Caco-2 (cell line): Measurements from ENCODE around the gene ROBO1. TPM values are rescaled to one million over a fixed set of nuclear protein-coding genes. Genes with fewer than 3 reads are reported as not detected.

Experiments
- BruUV-seq: library from RNA; stranded (reverse); fragments of 400-500 nt; replicated peaks from 2 replicates; lab custom pipeline; 2021; lab: Mats Ljungman, UMichigan
- CTCF ChIA-PET: fragments of 300-600 bp; sonication (Branson Sonifier 250); formaldehyde crosslinking; loops from one replicate; lab custom pipeline; 2022; ENCODE audit warnings: antibody characterized with exemption; lab: Charles Lee
- POLR2A ChIA-PET: fragments of 300-600 bp; sonication (Branson Sonifier 250); formaldehyde crosslinking; loops from one replicate; lab custom pipeline; 2022; ENCODE audit warnings: antibody characterized with exemption; lab: Charles Lee
- DNase-seq, 2 experiments: peaks; one replicate each; pipeline versions ENCODE4 v3.0.0 to v3.0.0-alpha.2; 2020 to 2022
- H3K27me3 ChIP-seq: replicated peaks from 2 replicates; pipeline ENCODE4 v1.6.0; 2011; ENCODE audit warnings: low read length; ENCODE audit not compliant: control insufficient read depth, insufficient read depth
- H3K36me3 ChIP-seq: 2 replicates; pipeline ENCODE4 v1.5.1; 2011; ENCODE audit warnings: low read length; ENCODE audit not compliant: control insufficient read depth, insufficient read depth
- H3K4me1 ChIP-seq: fragments of 250-450 bp; sonication (Bioruptor Pico); 2 replicates; pipeline ENCODE4 v1.5.1; 2020; ENCODE audit warnings: mild to moderate bottlenecking
- H3K4me3 ChIP-seq: 2 replicates; pipeline ENCODE4 v1.5.1; 2011; ENCODE audit warnings: low read depth, mild to moderate bottlenecking, control low read depth, low read length
- H3K9me3 ChIP-seq: fragments of 250-450 bp; sonication (Bioruptor Pico); 2 replicates; pipeline ENCODE4 v1.5.1; 2020; ENCODE audit warnings: mild to moderate bottlenecking, moderate library complexity
- H3K27ac Mint-ChIP-seq: one replicate; pipeline ENCODE4 v1.8.0; 2022; ENCODE audit warnings: mixed read lengths; ENCODE audit not compliant: unreplicated experiment
- H3K27me3 Mint-ChIP-seq: one replicate; pipeline ENCODE4 v1.8.0; 2022; ENCODE audit warnings: mixed read lengths; ENCODE audit not compliant: insufficient read depth, unreplicated experiment
- H3K36me3 Mint-ChIP-seq: one replicate; pipeline ENCODE4 v1.8.0; 2022; ENCODE audit warnings: mild to moderate bottlenecking, mixed read lengths; ENCODE audit not compliant: insufficient read depth, unreplicated experiment
- H3K4me1 Mint-ChIP-seq: one replicate; pipeline ENCODE4 v1.8.0; 2022; ENCODE audit warnings: low read depth, mixed read lengths; ENCODE audit not compliant: unreplicated experiment
- H3K4me3 Mint-ChIP-seq: one replicate; pipeline ENCODE4 v1.8.0; 2022; ENCODE audit warnings: mild to moderate bottlenecking, moderate library complexity, mixed read lengths; ENCODE audit not compliant: unreplicated experiment
- H3K9me3 Mint-ChIP-seq: one replicate; pipeline ENCODE4 v1.8.0; 2022; ENCODE audit warnings: mixed read lengths; ENCODE audit not compliant: unreplicated experiment
- intact Hi-C: fragments of 100-400 bp; cut with micrococcal nuclease; formaldehyde crosslinking; loops from one replicate; pipeline ENCODE4 v1.10.0; 2022; ENCODE audit not compliant: unreplicated experiment
- total RNA-seq: library from RNA; stranded (reverse); gene quantifications from 2 replicates; pipeline ENCODE4 v1.2.3, GENCODE V29; 2022
- TF ChIP-seq, protein P1 (sequence below), 2 experiments: fragments of 200-600 bp in 1 of 2; IDR thresholded peaks; 1 replicate in 1 of 2; 2 replicates in 1 of 2; pipeline versions ENCODE4 v1.5.1 to v1.8.0; 2011 to 2022; ENCODE audit warnings: antibody characterized with exemption in 1 of 2, control low read depth in 1 of 2, inconsistent platforms in 1 of 2, low read depth in 1 of 2, low read length in 1 of 2, mild to moderate bottlenecking in 1 of 2, moderate library complexity in 1 of 2; ENCODE audit not compliant: insufficient read depth in 1 of 2, severe bottlenecking in 1 of 2, unreplicated experiment in 1 of 2

The ROBO1 gene
- total RNA-seq, 1 experiment from 2014 or later = 1.8 TPM

DNA sequence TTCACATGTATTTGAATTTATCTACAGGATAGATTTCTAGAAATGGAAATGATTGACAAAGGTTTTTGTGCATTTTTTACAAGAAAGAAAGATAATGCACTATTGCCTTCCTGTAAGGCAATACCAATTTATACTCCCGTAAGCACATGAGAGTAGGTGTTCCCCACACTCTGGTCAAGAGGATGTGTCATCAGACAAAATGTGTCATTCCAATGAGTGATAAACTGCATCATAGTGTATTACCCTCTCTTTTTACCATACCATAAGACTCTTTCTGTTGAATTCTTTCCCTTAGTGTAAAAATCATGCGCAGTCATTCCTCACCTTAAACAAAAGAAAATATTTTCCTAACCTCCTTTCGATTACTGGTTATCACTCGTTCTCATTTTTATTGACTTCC is 251.0 kb downstream of the ROBO1 start:
- CTCF ChIA-PET = no interaction called here
- Histone ChIP-seq H3K36me3 (no peaks in the 10 kb centered on the region), H3K4me1 (no peaks in the 10 kb centered on the region), H3K27me3 (no peaks in the 10 kb centered on the region), H3K4me3 (no peak overlapping the region), H3K9me3 (no peaks in the 10 kb centered on the region)
- intact Hi-C loops = no loop called here
- no TSS peak for BruUV-seq
- POLR2A ChIA-PET = no interaction called here
- Mint-ChIP-seq H3K4me1 (no peaks in the 10 kb centered on the region), H3K27me3 (peaks cover 3% of the 10 kb centered on the region), H3K9me3 (no peaks in the 10 kb centered on the region), H3K36me3 (no peaks in the 10 kb centered on the region), H3K4me3 (no peak overlapping the region), H3K27ac (no peak overlapping the region)
- DNase-seq = no peak
- TF ChIP-seq, protein P1, sequence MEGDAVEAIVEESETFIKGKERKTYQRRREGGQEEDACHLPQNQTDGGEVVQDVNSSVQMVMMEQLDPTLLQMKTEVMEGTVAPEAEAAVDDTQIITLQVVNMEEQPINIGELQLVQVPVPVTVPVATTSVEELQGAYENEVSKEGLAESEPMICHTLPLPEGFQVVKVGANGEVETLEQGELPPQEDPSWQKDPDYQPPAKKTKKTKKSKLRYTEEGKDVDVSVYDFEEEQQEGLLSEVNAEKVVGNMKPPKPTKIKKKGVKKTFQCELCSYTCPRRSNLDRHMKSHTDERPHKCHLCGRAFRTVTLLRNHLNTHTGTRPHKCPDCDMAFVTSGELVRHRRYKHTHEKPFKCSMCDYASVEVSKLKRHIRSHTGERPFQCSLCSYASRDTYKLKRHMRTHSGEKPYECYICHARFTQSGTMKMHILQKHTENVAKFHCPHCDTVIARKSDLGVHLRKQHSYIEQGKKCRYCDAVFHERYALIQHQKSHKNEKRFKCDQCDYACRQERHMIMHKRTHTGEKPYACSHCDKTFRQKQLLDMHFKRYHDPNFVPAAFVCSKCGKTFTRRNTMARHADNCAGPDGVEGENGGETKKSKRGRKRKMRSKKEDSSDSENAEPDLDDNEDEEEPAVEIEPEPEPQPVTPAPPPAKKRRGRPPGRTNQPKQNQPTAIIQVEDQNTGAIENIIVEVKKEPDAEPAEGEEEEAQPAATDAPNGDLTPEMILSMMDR (IDR thresholded peaks at IDR 0.05; ENCODE audit: insufficient read depth in 1 of 2, low read depth in 1 of 2, low read length in 1 of 2, severe bottlenecking in 1 of 2, unreplicated experiment in 1 of 2) = no peak

GRCh38 chr3:79515072-79515471 is 252.7 kb downstream of the ROBO1 start:
- Mint-ChIP-seq H3K9me3 (no peaks in the 10 kb centered on the region), H3K27me3 (peaks cover 3% of the 10 kb centered on the region), H3K4me1 (no peaks in the 10 kb centered on the region), H3K4me3 (no peak overlapping the region), H3K27ac (no peak overlapping the region), H3K36me3 (no peaks in the 10 kb centered on the region)
- Histone ChIP-seq H3K9me3 (no peaks in the 10 kb centered on the region), H3K4me3 (no peak overlapping the region), H3K36me3 (no peaks in the 10 kb centered on the region), H3K27me3 (no peaks in the 10 kb centered on the region), H3K4me1 (no peaks in the 10 kb centered on the region)
- no peak for DNase-seq
- TF ChIP-seq, protein P1 (IDR thresholded peaks at IDR 0.05; ENCODE audit: insufficient read depth in 1 of 2, low read depth in 1 of 2, low read length in 1 of 2, severe bottlenecking in 1 of 2, unreplicated experiment in 1 of 2) = no peak
- POLR2A ChIA-PET = no interaction called here
- intact Hi-C loops = no loop called here
- CTCF ChIA-PET = no interaction called here
- no TSS peak for BruUV-seq

- Mint-ChIP-seq H3K27ac (no peak overlapping the region), H3K36me3 (no peaks in the 10 kb centered on the region), H3K9me3 (no peaks in the 10 kb centered on the region), H3K27me3 (peaks cover 3% of the 10 kb centered on the region), H3K4me3 (no peak overlapping the region), H3K4me1 (no peaks in the 10 kb centered on the region)
- H3K4me1 ChIP-seq = no peaks in the 10 kb centered on the region
- CTCF ChIA-PET = no interaction called here
- no peak for DNase-seq
- intact Hi-C loops = no loop called here
- H3K27me3 ChIP-seq = no peaks in the 10 kb centered on the region
- TF ChIP-seq, protein P1 (IDR thresholded peaks at IDR 0.05; ENCODE audit: insufficient read depth in 1 of 2, low read depth in 1 of 2, low read length in 1 of 2, severe bottlenecking in 1 of 2, unreplicated experiment in 1 of 2) = no peak
- no peaks in the 10 kb centered on the region for H3K9me3 ChIP-seq
- BruUV-seq = no TSS peak
- no peaks in the 10 kb centered on the region for H3K36me3 ChIP-seq
- no peak overlapping the region for H3K4me3 ChIP-seq
- POLR2A ChIA-PET = no interaction called here
These were observed 253.7 kb downstream of the ROBO1 start for GRCh38 chr3:79514069-79514468.
